K562 (cell line): ENCODE data around the gene TGFBR1. TPM values are rescaled to one million over a fixed set of nuclear protein-coding genes. Genes with fewer than 3 reads are reported as not detected.

Experiments
- ERF ChIP-seq: fragments of 450-650 bp; formaldehyde crosslinking; IDR thresholded peaks from 2 replicates; pipeline ENCODE4 v1.4.0; 2020; ENCODE audit warnings: mild to moderate bottlenecking, mixed read lengths
- GABPA ChIP-seq: fragments of 200-800 bp; sonication (Bioruptor generic); conservative IDR thresholded peaks from 2 replicates; pipeline ENCODE4 v1.6.1; 2016; ENCODE audit warnings: low read depth, missing genetic modification characterization, missing compliant biosample characterization
- RCOR1 ChIP-seq, 2 experiments: IDR thresholded peaks; 2 replicates each; pipeline ENCODE4 v1.6.1; 2012; ENCODE audit warnings: low read depth in 2 of 2, low read length in 2 of 2, borderline replicate concordance in 1 of 2, improper control_type of control experiment in 1 of 2
- ZNF589 ChIP-seq: fragments of 200-800 bp; sonication (Bioruptor generic); IDR thresholded peaks from 2 replicates; pipeline ENCODE4 v1.6.1; 2016; ENCODE audit warnings: low read depth, missing genetic modification characterization, missing compliant biosample characterization
- polyA plus RNA-seq, 8 experiments: library from polyadenylated mRNA; depleted of rRNA in 4 of 8; stranded (reverse) in 5 of 8; unstranded in 3 of 8; fragments of >200 nt; fragmentation: Nextera tagmentation in 2 of 8; fragmentation: Illumina TruSeq in 1 of 8; extraction: Ambion mirVana in 2 of 8; extraction: Trizol in 1 of 8; gene quantifications; 2 replicates each; pipeline versions ENCODE4 v1.2.1 to v1.2.3, GENCODE V29; 2011 to 2014; ENCODE audit warnings: inconsistent platforms in 1 of 8, missing spikeins in 1 of 8
- total RNA-seq, 7 experiments: library from RNA; depleted of rRNA in 6 of 7; stranded (reverse); fragments of >200 nt in 6 of 7; fragmentation: Illumina TruSeq in 2 of 7; extraction: Trizol in 2 of 7; gene quantifications; 2 replicates each; pipeline versions ENCODE4 v1.2.1 to v1.2.3, GENCODE V29; 2011 to 2021; ENCODE audit warnings: low replicate concordance in 1 of 7
- TF ChIP-seq, protein P1 (sequence below), 2 experiments: fragments of 450-650 bp; IDR thresholded peaks; 2 replicates each; pipeline ENCODE4 v1.6.1; 2018; ENCODE audit warnings: mild to moderate bottlenecking in 2 of 2, low read depth in 1 of 2; ENCODE audit not compliant: partially characterized antibody in 2 of 2
- TF ChIP-seq, protein P2 (sequence below), 2 experiments: fragments of 200-800 bp in 1 of 2; sonication (Bioruptor generic) in 1 of 2; sonication (generic) in 1 of 2; formaldehyde crosslinking in 1 of 2; IDR thresholded peaks in 1 of 2; conservative IDR thresholded peaks in 1 of 2; 2 replicates each; pipeline versions ENCODE4 v1.5.0 to v1.6.1; 2016 to 2020; ENCODE audit warnings: missing compliant biosample characterization in 1 of 2, missing genetic modification characterization in 1 of 2, missing genetic modification reagents in 1 of 2

Gene TGFBR1
- total and polyA plus RNA-seq, 9 of the 15 experiments (the other 6 are each of a cell fraction or from before 2014, with no cell fraction given), result 15.5 to 62.4 (median 42.7) TPM

DNA sequence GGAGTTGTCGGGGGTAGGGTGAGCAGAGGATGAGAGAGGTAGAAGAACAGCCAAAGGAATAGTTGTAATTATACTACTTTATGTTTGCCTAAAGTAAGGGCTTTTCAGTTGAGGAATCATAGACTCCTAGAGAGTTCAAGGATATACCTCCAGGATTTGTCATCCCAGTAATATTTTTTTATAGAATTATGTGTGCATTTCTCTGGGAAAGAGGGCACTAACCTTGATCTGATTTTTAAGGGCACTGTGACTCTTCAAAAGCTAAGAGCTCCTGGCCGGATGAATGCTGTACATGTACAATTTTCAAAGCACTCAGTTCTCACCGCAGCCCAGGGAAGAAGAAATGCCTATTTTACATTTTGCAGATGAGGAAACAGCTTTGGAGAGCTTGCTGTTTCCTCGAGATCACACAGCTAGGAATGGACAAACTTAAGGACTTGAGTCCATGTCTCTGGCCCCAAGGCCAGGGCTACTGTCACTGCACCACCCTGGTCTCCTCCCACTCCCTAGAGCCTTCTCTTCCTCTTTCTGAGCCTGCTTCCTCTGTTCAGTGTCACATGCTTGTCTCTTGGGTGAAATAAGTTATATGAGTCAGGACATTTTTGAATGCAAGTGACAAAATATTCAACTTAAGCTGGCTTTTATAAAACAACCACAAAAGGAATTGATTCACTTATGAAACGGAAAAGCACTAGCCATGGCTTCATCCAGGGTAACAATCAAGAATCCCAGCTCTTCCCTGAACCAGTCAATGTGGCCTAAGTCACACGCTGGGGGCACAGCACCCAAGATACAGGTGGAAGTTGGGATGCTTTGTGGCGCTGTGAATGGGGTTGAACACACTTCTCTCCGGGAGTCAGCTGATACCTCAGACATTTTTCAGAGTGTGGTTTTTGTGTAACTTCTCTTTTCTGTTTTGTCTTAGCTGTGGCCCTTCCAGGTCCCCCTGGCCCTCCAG, 45.7 kb upstream of the TGFBR1 start (continued):
- TF ChIP-seq, protein P1, sequence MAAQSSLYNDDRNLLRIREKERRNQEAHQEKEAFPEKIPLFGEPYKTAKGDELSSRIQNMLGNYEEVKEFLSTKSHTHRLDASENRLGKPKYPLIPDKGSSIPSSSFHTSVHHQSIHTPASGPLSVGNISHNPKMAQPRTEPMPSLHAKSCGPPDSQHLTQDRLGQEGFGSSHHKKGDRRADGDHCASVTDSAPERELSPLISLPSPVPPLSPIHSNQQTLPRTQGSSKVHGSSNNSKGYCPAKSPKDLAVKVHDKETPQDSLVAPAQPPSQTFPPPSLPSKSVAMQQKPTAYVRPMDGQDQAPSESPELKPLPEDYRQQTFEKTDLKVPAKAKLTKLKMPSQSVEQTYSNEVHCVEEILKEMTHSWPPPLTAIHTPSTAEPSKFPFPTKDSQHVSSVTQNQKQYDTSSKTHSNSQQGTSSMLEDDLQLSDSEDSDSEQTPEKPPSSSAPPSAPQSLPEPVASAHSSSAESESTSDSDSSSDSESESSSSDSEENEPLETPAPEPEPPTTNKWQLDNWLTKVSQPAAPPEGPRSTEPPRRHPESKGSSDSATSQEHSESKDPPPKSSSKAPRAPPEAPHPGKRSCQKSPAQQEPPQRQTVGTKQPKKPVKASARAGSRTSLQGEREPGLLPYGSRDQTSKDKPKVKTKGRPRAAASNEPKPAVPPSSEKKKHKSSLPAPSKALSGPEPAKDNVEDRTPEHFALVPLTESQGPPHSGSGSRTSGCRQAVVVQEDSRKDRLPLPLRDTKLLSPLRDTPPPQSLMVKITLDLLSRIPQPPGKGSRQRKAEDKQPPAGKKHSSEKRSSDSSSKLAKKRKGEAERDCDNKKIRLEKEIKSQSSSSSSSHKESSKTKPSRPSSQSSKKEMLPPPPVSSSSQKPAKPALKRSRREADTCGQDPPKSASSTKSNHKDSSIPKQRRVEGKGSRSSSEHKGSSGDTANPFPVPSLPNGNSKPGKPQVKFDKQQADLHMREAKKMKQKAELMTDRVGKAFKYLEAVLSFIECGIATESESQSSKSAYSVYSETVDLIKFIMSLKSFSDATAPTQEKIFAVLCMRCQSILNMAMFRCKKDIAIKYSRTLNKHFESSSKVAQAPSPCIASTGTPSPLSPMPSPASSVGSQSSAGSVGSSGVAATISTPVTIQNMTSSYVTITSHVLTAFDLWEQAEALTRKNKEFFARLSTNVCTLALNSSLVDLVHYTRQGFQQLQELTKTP (IDR thresholded peaks at IDR 0.05; ENCODE audit: low read depth in 1 of 2, partially characterized antibody in 2 of 2), result peak in 1 of 2 experiments; percentile 31
- TF ChIP-seq GABPA (0 out of 2 replicates have a peak, but pooled peaks have one; percentile 27), ZNF589 (CRISPR knock-in tag) (peak; percentile 95), RCOR1 (IDR thresholded peaks at IDR 0.05; ENCODE audit: borderline replicate concordance in 1 of 2, low read depth in 2 of 2, low read length in 2 of 2) (no peak), ERF (CRISPR knock-in tag) (peak; percentile 44; the same call in 1 of the 2 replicates)
- TF ChIP-seq, protein P2, sequence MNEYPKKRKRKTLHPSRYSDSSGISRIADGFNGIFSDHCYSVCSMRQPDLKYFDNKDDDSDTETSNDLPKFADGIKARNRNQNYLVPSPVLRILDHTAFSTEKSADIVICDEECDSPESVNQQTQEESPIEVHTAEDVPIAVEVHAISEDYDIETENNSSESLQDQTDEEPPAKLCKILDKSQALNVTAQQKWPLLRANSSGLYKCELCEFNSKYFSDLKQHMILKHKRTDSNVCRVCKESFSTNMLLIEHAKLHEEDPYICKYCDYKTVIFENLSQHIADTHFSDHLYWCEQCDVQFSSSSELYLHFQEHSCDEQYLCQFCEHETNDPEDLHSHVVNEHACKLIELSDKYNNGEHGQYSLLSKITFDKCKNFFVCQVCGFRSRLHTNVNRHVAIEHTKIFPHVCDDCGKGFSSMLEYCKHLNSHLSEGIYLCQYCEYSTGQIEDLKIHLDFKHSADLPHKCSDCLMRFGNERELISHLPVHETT (CRISPR knock-in tag; conservative IDR thresholded peaks at IDR 0.05 in 1 of 2, IDR thresholded peaks at IDR 0.05 in 1 of 2), result peak in 1 of 2 experiments; percentile 78; a peak in 2 of 4 replicates
